GM23338 (cell line): ENCODE results near the gene NEMP1. TPM values are rescaled to one million over a fixed set of nuclear protein-coding genes. Genes with fewer than 3 reads are reported as not detected.

Experiments
- ATAC-seq: fragments of 200-7000 bp; cut with Tn5 transposase; 3 replicates; pipeline ENCODE4 v1.9.1; 2020
- DNase-seq: peaks from one replicate; pipeline ENCODE4 v3.0.0-alpha.2; 2015; ENCODE audit warnings: low spot score
- H2AFZ ChIP-seq: fragments of 200-600 bp; sonication (generic); 2 replicates; pipeline ENCODE4 v1.8.0; 2016; ENCODE audit warnings: antibody characterized with exemption, mild to moderate bottlenecking, moderate library complexity
- H3F3A ChIP-seq: fragments of 200-600 bp; sonication (generic); replicated peaks from 2 replicates; pipeline ENCODE4 v1.8.0; 2017; ENCODE audit warnings: antibody characterized with exemption, mixed run types, low read depth
- H3K27ac ChIP-seq: fragments of 200-600 bp; sonication (generic); 2 replicates; pipeline ENCODE4 v1.6.1; 2016; ENCODE audit warnings: low read depth
- H3K27me3 ChIP-seq: fragments of 200-600 bp; sonication (generic); 2 replicates; pipeline ENCODE4 v1.8.0; 2016; ENCODE audit warnings: mild to moderate bottlenecking, mixed run types, moderate library complexity; ENCODE audit not compliant: insufficient read depth
- H3K36me3 ChIP-seq: fragments of 200-600 bp; sonication (generic); 2 replicates; pipeline ENCODE4 v1.8.0; 2016; ENCODE audit warnings: mild to moderate bottlenecking; ENCODE audit not compliant: insufficient read depth
- H3K4me1 ChIP-seq: fragments of 200-600 bp; sonication (generic); 2 replicates; pipeline ENCODE4 v1.8.0; 2016; ENCODE audit warnings: mild to moderate bottlenecking, moderate library complexity; ENCODE audit not compliant: insufficient read depth
- H3K4me2 ChIP-seq: fragments of 200-600 bp; sonication (generic); 2 replicates; pipeline ENCODE4 v1.7.1; 2017; ENCODE audit warnings: mixed run types
- H3K4me3 ChIP-seq: fragments of 200-600 bp; sonication (generic); 2 replicates; pipeline ENCODE4 v1.6.1; 2016; ENCODE audit warnings: mixed run types
- H3K79me2 ChIP-seq: fragments of 200-600 bp; sonication (generic); replicated peaks from 2 replicates; pipeline ENCODE4 v1.8.0; 2017; ENCODE audit warnings: mild to moderate bottlenecking; ENCODE audit not compliant: insufficient read depth
- H3K9me2 ChIP-seq: fragments of 200-600 bp; sonication (generic); 2 replicates; pipeline ENCODE4 v1.8.0; 2017; ENCODE audit not compliant: insufficient read depth
- H4K20me1 ChIP-seq: fragments of 200-600 bp; sonication (generic); replicated peaks from 2 replicates; pipeline ENCODE4 v1.8.0; 2017; ENCODE audit warnings: mild to moderate bottlenecking; ENCODE audit not compliant: insufficient read depth
- H3K27ac Mint-ChIP-seq: 2 replicates; pipeline ENCODE4 v1.8.0; 2020; ENCODE audit warnings: inconsistent platforms, mild to moderate bottlenecking, moderate library complexity, mixed read lengths
- H3K27me3 Mint-ChIP-seq: 3 replicates; pipeline ENCODE4 v1.8.0; 2022; ENCODE audit warnings: low read depth, mild to moderate bottlenecking, moderate library complexity, mixed read lengths, inconsistent platforms; ENCODE audit not compliant: insufficient read depth, poor library complexity
- H3K36me3 Mint-ChIP-seq: 3 replicates; pipeline ENCODE4 v1.8.0; 2021; ENCODE audit warnings: low read depth, mild to moderate bottlenecking, inconsistent platforms, moderate library complexity, mixed read lengths
- H3K4me1 Mint-ChIP-seq: 3 replicates; pipeline ENCODE4 v1.8.0; 2020; ENCODE audit warnings: mild to moderate bottlenecking, inconsistent platforms, mixed read lengths
- H3K4me3 Mint-ChIP-seq: 3 replicates; pipeline ENCODE4 v1.8.0; 2021; ENCODE audit warnings: moderate library complexity, mild to moderate bottlenecking, inconsistent platforms, mixed read lengths
- H3K9me3 Mint-ChIP-seq: 3 replicates; pipeline ENCODE4 v1.8.0; 2020; ENCODE audit warnings: moderate library complexity, mild to moderate bottlenecking, inconsistent platforms, mixed read lengths
- CTCF ChIP-seq, 2 experiments: fragments of 200-600 bp in 1 of 2; sonication (generic) in 1 of 2; conservative IDR thresholded peaks; 2 replicates each; pipeline versions ENCODE4 v1.5.1 to v1.6.1; 2016 to 2017; ENCODE audit warnings: antibody characterized with exemption in 2 of 2, low read depth in 2 of 2, mild to moderate bottlenecking in 2 of 2, moderate library complexity in 1 of 2
- NANOG ChIP-seq: IDR thresholded peaks from 2 replicates; pipeline ENCODE4 v1.6.1; 2016; ENCODE audit warnings: antibody characterized with exemption, borderline replicate concordance
- POLR2AphosphoS5 ChIP-seq: IDR thresholded peaks from 2 replicates; pipeline ENCODE4 v1.6.1; 2016; ENCODE audit warnings: antibody characterized with exemption, low read depth
- ZNF114 ChIP-seq: fragments of 250-450 bp; sonication (Bioruptor Pico); IDR thresholded peaks from 2 replicates; pipeline ENCODE4 v1.5.0; 2020; ENCODE audit warnings: mild to moderate bottlenecking, moderate library complexity
- ZNF331 ChIP-seq: fragments of 250-450 bp; sonication (Bioruptor Pico); IDR thresholded peaks from 2 replicates; pipeline ENCODE4 v1.5.0; 2020; ENCODE audit warnings: low read depth, mild to moderate bottlenecking, moderate library complexity
- polyA plus RNA-seq: library from polyadenylated mRNA; unstranded; fragments of >200 nt; fragmentation: Nextera tagmentation; extraction: Ambion mirVana; gene quantifications from 2 replicates; pipeline ENCODE4 v1.2.1, GENCODE V29; 2016
- total RNA-seq: library from RNA; depleted of rRNA; stranded (reverse); fragments of >200 nt; shearing (Covaris generic); gene quantifications from 2 replicates; pipeline ENCODE4 v1.2.3, GENCODE V29; 2014
- TF ChIP-seq, protein P1 (sequence below): IDR thresholded peaks from 2 replicates; pipeline ENCODE4 v1.6.1; 2016; ENCODE audit warnings: antibody characterized with exemption

NEMP1 gene
- total and polyA plus RNA-seq, 2 experiments from 2014 or later: 11.9 to 35.0 TPM

DNA sequence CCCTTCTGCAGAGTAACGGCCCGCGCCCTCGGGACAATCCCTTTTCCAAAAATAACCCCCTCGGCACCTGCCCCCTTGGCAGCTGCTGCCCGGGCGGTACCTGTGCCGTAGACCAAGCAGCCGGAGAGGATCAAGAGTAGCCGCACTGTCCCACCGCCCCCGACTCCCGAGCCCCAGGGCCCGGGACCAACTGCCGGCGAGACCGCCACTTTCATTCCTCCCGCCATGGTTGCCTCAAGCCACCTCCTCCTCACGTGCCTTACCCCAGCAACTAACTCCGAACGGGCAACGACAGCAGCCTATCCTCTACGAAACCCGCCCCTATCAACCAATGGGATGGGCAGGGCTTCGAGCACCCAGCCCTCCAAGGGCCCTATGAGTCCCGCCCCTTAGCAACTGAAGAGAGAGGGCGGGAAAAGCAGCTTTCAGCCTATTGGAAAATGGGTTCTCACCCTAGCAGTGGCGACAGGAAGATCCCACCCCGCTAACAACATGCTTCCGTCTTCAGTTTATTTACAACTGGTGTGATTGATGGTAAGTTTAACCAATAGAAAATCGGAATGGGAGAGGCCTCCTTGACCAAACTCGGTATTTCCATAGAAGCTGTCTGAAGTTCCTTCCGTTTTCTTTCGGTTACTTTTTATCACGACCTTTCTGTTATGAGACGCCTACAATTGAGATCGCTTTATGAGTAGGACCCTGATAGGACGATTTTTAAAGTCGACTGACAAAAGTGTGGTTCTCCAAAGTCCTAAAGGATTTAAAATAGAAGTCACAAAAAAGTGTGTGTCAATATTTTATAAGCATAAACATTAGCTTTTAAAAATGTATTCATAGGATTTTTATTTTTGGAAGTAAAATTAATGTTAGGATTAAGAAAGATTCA, at the start of gene NEMP1 (continued):
- TF ChIP-seq, protein P1, sequence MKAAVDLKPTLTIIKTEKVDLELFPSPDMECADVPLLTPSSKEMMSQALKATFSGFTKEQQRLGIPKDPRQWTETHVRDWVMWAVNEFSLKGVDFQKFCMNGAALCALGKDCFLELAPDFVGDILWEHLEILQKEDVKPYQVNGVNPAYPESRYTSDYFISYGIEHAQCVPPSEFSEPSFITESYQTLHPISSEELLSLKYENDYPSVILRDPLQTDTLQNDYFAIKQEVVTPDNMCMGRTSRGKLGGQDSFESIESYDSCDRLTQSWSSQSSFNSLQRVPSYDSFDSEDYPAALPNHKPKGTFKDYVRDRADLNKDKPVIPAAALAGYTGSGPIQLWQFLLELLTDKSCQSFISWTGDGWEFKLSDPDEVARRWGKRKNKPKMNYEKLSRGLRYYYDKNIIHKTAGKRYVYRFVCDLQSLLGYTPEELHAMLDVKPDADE: no peak
- TF ChIP-seq ZNF114 (CRISPR knock-in tag): no peak

GRCh38 chr12:57127726-57128518, 49.3 kb upstream of the NEMP1 start, which contains the start of gene LRP1:
Gene LRP1, plus strand, starts transcription at chr12:57128483. Its CDS starts 482 bp downstream, at chr12:57128965.
- Histone ChIP-seq H3K27ac (peak within 1 kb of the TSS; percentile 97), H3K36me3 (peaks cover 3% of the 10 kb centered on the region; the same call in 1 of the 2 replicates), H3K4me1 (peaks cover 44% of the 10 kb centered on the region), H4K20me1 (peaks cover 23% of the 10 kb centered on the region), H3K4me3 (peak within 1 kb of the TSS; percentile 98), H3F3A (peaks cover 12% of the 10 kb centered on the region; the same call in 1 of the 2 replicates), H3K4me2 (peak within 1 kb of the TSS; percentile 96), H2AFZ (peak within 1 kb of the TSS; percentile 66; the same call in 1 of the 2 replicates), H3K9me2 (no peaks in the 10 kb centered on the region), H3K27me3 (no peaks in the 10 kb centered on the region), H3K79me2 (peaks cover 41% of the 10 kb centered on the region)
- Mint-ChIP-seq H3K4me1 (peaks cover 52% of the 10 kb centered on the region), H3K27ac (peak within 1 kb of the TSS; percentile 93), H3K9me3 (peaks cover 7% of the 10 kb centered on the region; the same call in 1 of the 3 replicates), H3K4me3 (peak within 1 kb of the TSS; percentile 86), H3K36me3 (peaks cover 20% of the 10 kb centered on the region), H3K27me3 (peaks cover 45% of the 10 kb centered on the region)
- TF ChIP-seq POLR2AphosphoS5 (peak; percentile 59; the same call in 1 of the 2 replicates), NANOG (no peak), ZNF331 (CRISPR knock-in tag) (no peak)
- TF ChIP-seq, protein P1: 0 out of 2 replicates have a peak, but pooled peaks have one; percentile 14
- DNase-seq (peak; percentile 86), ATAC-seq (peak; percentile 40)

- peak; percentile 29 for ATAC-seq
- Histone ChIP-seq H3K4me1 (peaks cover 37% of the 10 kb centered on the region), H3K9me2 (no peaks in the 10 kb centered on the region), H3K4me2 (peak overlapping the region; percentile 96), H3K4me3 (peak overlapping the region; percentile 98), H3K27ac (peak overlapping the region; percentile 90), H3K36me3 (peaks cover 3% of the 10 kb centered on the region; the same call in 1 of the 2 replicates), H3F3A (peaks cover 11% of the 10 kb centered on the region; the same call in 1 of the 2 replicates), H2AFZ (peak overlapping the region; percentile 66; the same call in 1 of the 2 replicates), H4K20me1 (peaks cover 20% of the 10 kb centered on the region), H3K79me2 (peaks cover 33% of the 10 kb centered on the region), H3K27me3 (no peaks in the 10 kb centered on the region)
- Mint-ChIP-seq H3K27me3 (peaks cover 39% of the 10 kb centered on the region), H3K4me3 (peak overlapping the region; percentile 86), H3K9me3 (peaks cover 13% of the 10 kb centered on the region; the same call in 2 of the 3 replicates), H3K36me3 (peaks cover 18% of the 10 kb centered on the region), H3K4me1 (peaks cover 45% of the 10 kb centered on the region), H3K27ac (peak overlapping the region; percentile 70; the same call in 1 of the 2 replicates)
- no peak for TF ChIP-seq NANOG
- peak; percentile 26 to 58; a peak in 3 of 4 replicates for TF ChIP-seq CTCF (conservative IDR thresholded peaks at IDR 0.05; ENCODE audit: low read depth in 2 of 2)
- peak; percentile 85 for DNase-seq
Observed at GRCh38 chr12:57127101-57127725, 48.6 kb upstream of the NEMP1 start.
